Prostate gland (tissue), 2 donors: ENCODE data around the gene CCDC112. TPM values are rescaled to one million over a fixed set of nuclear protein-coding genes. Genes with fewer than 3 reads are reported as not detected.

Source experiments
- DNase-seq: peaks from one replicate; pipeline ENCODE4 v3.0.0-alpha.2; 2019; ENCODE audit warnings: low spot score
- H3K27ac ChIP-seq, 2 donors: fragments of 200-600 bp; sonication (generic); 2 replicates each; pipeline ENCODE4 v1.5.1; 2017 to 2019
- H3K27me3 ChIP-seq: fragments of 200-600 bp; sonication (generic); replicated peaks from 2 replicates; pipeline ENCODE4 v1.5.1; 2019; ENCODE audit not compliant: insufficient read depth
- H3K36me3 ChIP-seq, 2 donors: fragments of 200-600 bp; sonication (generic); 1 replicate in 1 of 2; 2 replicates in 1 of 2; pipeline versions ENCODE4 v1.5.1 to v1.8.1; 2017 to 2019
- H3K4me1 ChIP-seq: fragments of 200-600 bp; sonication (generic); replicated peaks from 2 replicates; pipeline ENCODE4 v1.5.1; 2019
- H3K4me3 ChIP-seq, 2 donors: fragments of 200-600 bp; sonication (generic); 2 replicates each; pipeline ENCODE4 v1.5.1; 2017 to 2019
- H3K9me3 ChIP-seq: fragments of 200-600 bp; sonication (generic); 2 replicates; pipeline ENCODE4 v1.5.1; 2017
- CTCF ChIP-seq, 4 experiments: fragments of 200-600 bp in 2 of 4; fragments of 450-650 bp in 2 of 4; sonication (generic) in 2 of 4; IDR thresholded peaks; 1 replicate in 3 of 4; 2 replicates in 1 of 4; pipeline ENCODE4 v1.5.1; 2016 to 2019; ENCODE audit warnings: antibody characterized with exemption in 4 of 4, mild to moderate bottlenecking in 2 of 4, moderate library complexity in 2 of 4
- POLR2A ChIP-seq: fragments of 450-650 bp; IDR thresholded peaks from one replicate; pipeline ENCODE4 v1.6.1; 2016; ENCODE audit warnings: antibody characterized with exemption, mild to moderate bottlenecking
- POLR2AphosphoS5 ChIP-seq: sonication (generic); formaldehyde crosslinking; IDR thresholded peaks from one replicate; pipeline ENCODE4 v1.6.1; 2017; ENCODE audit warnings: antibody characterized with exemption
- WGBS: methylation state at CpG from one replicate; pipeline ENCODE4 v1.1.5; 2018; 5-methylcytosine and 5-hydroxymethylcytosine counted together
- intact Hi-C: fragments of 100-400 bp; cut with DNase I; formaldehyde crosslinking; loops from one replicate; pipeline ENCODE4 v1.14.2; 2022
- total RNA-seq, 2 donors: library from RNA; depleted of rRNA; stranded (reverse); fragments of >200 nt; gene quantifications; one replicate each; pipeline ENCODE4 v1.1.0, GENCODE V29; 2016

The CCDC112 gene
- total RNA-seq, 2 donors from 2014 or later = 9.4 to 12.9 TPM

- Histone ChIP-seq H3K36me3 (no peaks in the 10 kb centered on the region), H3K4me1 (no peaks in the 10 kb centered on the region), H3K27ac (no peak overlapping the region), H3K27me3 (no peaks in the 10 kb centered on the region), H3K4me3 (no peak overlapping the region), H3K9me3 (no peaks in the 10 kb centered on the region)
- WGBS = 38% methylated on average over 3 of the region's 3 CpGs
- peak; percentile 6 for TF ChIP-seq POLR2AphosphoS5
- TF ChIP-seq CTCF (IDR thresholded peaks at IDR 0.05) = no peak
- intact Hi-C loops = no loop called here
- no peak for DNase-seq
These were observed 29.0 kb upstream of the CCDC112 start for GRCh38 chr5:115325296-115325959.

GRCh38 chr5:115324021-115324420 is 27.6 kb upstream of the CCDC112 start:
- TF ChIP-seq POLR2AphosphoS5 = no peak
- H3K9me3 ChIP-seq = no peaks in the 10 kb centered on the region
- no peak for DNase-seq
- H3K27ac ChIP-seq = no peak overlapping the region
- H3K4me3 ChIP-seq = no peak overlapping the region
- H3K4me1 ChIP-seq = no peaks in the 10 kb centered on the region
- no peaks in the 10 kb centered on the region for H3K36me3 ChIP-seq
- H3K27me3 ChIP-seq = no peaks in the 10 kb centered on the region
- 89% methylated on average over 2 of the region's 2 CpGs for WGBS
- intact Hi-C loops = no loop called here

- Histone ChIP-seq H3K36me3 (no peaks in the 10 kb centered on the region), H3K9me3 (no peaks in the 10 kb centered on the region), H3K4me3 (no peak overlapping the region), H3K27me3 (no peaks in the 10 kb centered on the region), H3K27ac (no peak overlapping the region), H3K4me1 (no peaks in the 10 kb centered on the region)
- no peak for TF ChIP-seq POLR2AphosphoS5
- intact Hi-C loops = no loop called here
- WGBS = 50% methylated on average over 2 of the region's 2 CpGs
- DNase-seq = no peak
These were observed 26.3 kb upstream of the CCDC112 start for GRCh38 chr5:115322729-115323128.

- TF ChIP-seq POLR2A (no peak), POLR2AphosphoS5 (no peak), CTCF (IDR thresholded peaks at IDR 0.05) (no peak)
- H3K4me3 ChIP-seq = no peak overlapping the region
- H3K36me3 ChIP-seq = no peaks in the 10 kb centered on the region
- 85% methylated on average over 3 of the region's 3 CpGs for WGBS
- no peaks in the 10 kb centered on the region for H3K4me1 ChIP-seq
- H3K27ac ChIP-seq = no peak overlapping the region
- no peak for DNase-seq
- intact Hi-C loops = no loop called here
- no peaks in the 10 kb centered on the region for H3K27me3 ChIP-seq
- H3K9me3 ChIP-seq = no peaks in the 10 kb centered on the region
These were observed 24.9 kb upstream of the CCDC112 start for GRCh38 chr5:115321309-115321708.

GRCh38 chr5:115320515-115320914 is 24.1 kb upstream of the CCDC112 start:
- intact Hi-C loops = no loop called here
- H3K4me1 ChIP-seq = no peaks in the 10 kb centered on the region

More at GRCh38 chr5:115320515-115320914, 24.1 kb upstream of the CCDC112 start:
- Histone ChIP-seq H3K9me3 (no peaks in the 10 kb centered on the region), H3K27me3 (no peaks in the 10 kb centered on the region), H3K36me3 (no peaks in the 10 kb centered on the region), H3K27ac (no peak overlapping the region), H3K4me3 (no peak overlapping the region)
- DNase-seq = no peak
- 77% methylated on average over 1 of the region's 1 CpG for WGBS
- TF ChIP-seq CTCF (IDR thresholded peaks at IDR 0.05) (no peak), POLR2AphosphoS5 (no peak), POLR2A (no peak)
